Upper lobe of left lung (tissue), 6 donors: ENCODE data around the gene RHOV. TPM values are rescaled to one million over a fixed set of nuclear protein-coding genes. Genes with fewer than 3 reads are reported as not detected.
A peak's percentile ranks its signal among the peaks of the same experiment; 100 is the strongest.

Source experiments
- ATAC-seq, 2 donors: fragments of 200-7000 bp; cut with Tn5 transposase; one replicate each; pipeline ENCODE4 v1.9.1; 2022; ENCODE audit warnings: mild to moderate bottlenecking in 2 of 2, moderate library complexity in 2 of 2; ENCODE audit not compliant: low FRiP score in 2 of 2
- DNase-seq, 2 donors: peaks; one replicate each; pipeline ENCODE4 v3.0.0-alpha.2; 2019 to 2020
- H3K27ac ChIP-seq, 4 donors: fragments of 200-600 bp; sonication (generic); one replicate each; pipeline ENCODE4 v1.5.1; 2016 to 2019
- H3K27me3 ChIP-seq, 4 donors: fragments of 200-600 bp; sonication (generic); one replicate each; pipeline ENCODE4 v1.5.1; 2017 to 2019
- H3K36me3 ChIP-seq, 4 donors: fragments of 200-600 bp; sonication (generic); one replicate each; pipeline ENCODE4 v1.5.1; 2016 to 2019
- H3K4me1 ChIP-seq, 4 donors: fragments of 200-600 bp; sonication (generic); one replicate each; pipeline ENCODE4 v1.5.1; 2018 to 2019
- H3K4me3 ChIP-seq, 4 donors: fragments of 200-600 bp; sonication (generic); one replicate each; pipeline ENCODE4 v1.5.1; 2017 to 2019; ENCODE audit warnings: mild to moderate bottlenecking in 2 of 4, moderate library complexity in 1 of 4
- H3K9me3 ChIP-seq, 4 donors: fragments of 200-600 bp; sonication (generic); one replicate each; pipeline ENCODE4 v1.5.1; 2018 to 2019
- CTCF ChIP-seq, 6 experiments: fragments of 450-650 bp in 4 of 6; fragments of 200-600 bp in 2 of 6; sonication (generic) in 2 of 6; IDR thresholded peaks; one replicate each; pipeline ENCODE4 v1.5.1; 2016 to 2019; ENCODE audit warnings: antibody characterized with exemption in 6 of 6
- EP300 ChIP-seq, 4 donors: sonication (generic); formaldehyde crosslinking; IDR thresholded peaks; one replicate each; pipeline ENCODE4 v1.5.1; 2017; ENCODE audit warnings: antibody characterized with exemption in 4 of 4, control low read depth in 2 of 4
- POLR2A ChIP-seq, 4 donors: fragments of 450-650 bp; IDR thresholded peaks; one replicate each; pipeline ENCODE4 v1.5.1; 2016 to 2017; ENCODE audit warnings: antibody characterized with exemption in 4 of 4, mild to moderate bottlenecking in 2 of 4
- POLR2AphosphoS5 ChIP-seq, 2 donors: sonication (generic); formaldehyde crosslinking; IDR thresholded peaks; one replicate each; pipeline ENCODE4 v1.5.1; 2017; ENCODE audit warnings: antibody characterized with exemption in 2 of 2
- WGBS, 2 donors: methylation state at CpG; one replicate each; pipeline ENCODE4 v1.1.5; 2017 to 2018; 5-methylcytosine and 5-hydroxymethylcytosine counted together
- small RNA-seq, 4 donors: library from RNA; depleted of rRNA; stranded (forward); fragments of <200 nt; gene quantifications; one replicate each; pipeline ENCODE3, GENCODE V24; 2016
- total RNA-seq, 6 donors: library from RNA; depleted of rRNA in 4 of 6; stranded (reverse); fragments of >200 nt in 4 of 6; gene quantifications; one replicate each; pipeline versions ENCODE4 v1.1.0 to v1.2.1, GENCODE V29; 2016 to 2021
- donor health status: DM: no; HTN: no; CAD: no; lungs with moderate emphysema.
- donor health status: DM: no; HTN: yes; CAD: no; lungs with severe emphysema.

Gene RHOV
- total RNA-seq, 6 donors from 2014 or later: 0.46 to 2.1 (median 0.77) TPM; not detected in 3

- DNase-seq: no peak
- no peaks in the 10 kb centered on the region for H3K4me1 ChIP-seq
- TF ChIP-seq POLR2A (IDR thresholded peaks at IDR 0.05) (no peak), POLR2AphosphoS5 (IDR thresholded peaks at IDR 0.05) (no peak), CTCF (IDR thresholded peaks at IDR 0.05) (no peak), EP300 (IDR thresholded peaks at IDR 0.05) (no peak)
- ATAC-seq: no peak
- H3K9me3 ChIP-seq: no peaks in the 10 kb centered on the region
- H3K4me3 ChIP-seq: no peak overlapping the region
- no peaks in the 10 kb centered on the region for H3K27me3 ChIP-seq
- no peaks in the 10 kb centered on the region for H3K36me3 ChIP-seq
- H3K27ac ChIP-seq: no peak overlapping the region
- 76 to 82% methylated on average over 4 of the region's 4 CpGs for WGBS, 2 donors
Observed at GRCh38 chr15:40826423-40827075, 47.5 kb downstream of the RHOV start.

GRCh38 chr15:40825661-40826422 is 48.2 kb downstream of the RHOV start:
- Histone ChIP-seq H3K27me3 (no peaks in the 10 kb centered on the region), H3K4me1 (no peaks in the 10 kb centered on the region), H3K9me3 (no peaks in the 10 kb centered on the region), H3K36me3 (no peaks in the 10 kb centered on the region), H3K27ac (no peak overlapping the region), H3K4me3 (no peak overlapping the region)
- no peak for DNase-seq
- peak in 1 of 2 donors; percentile 45 for ATAC-seq
- WGBS, 2 donors: 51 to 69% methylated on average over 5 of the region's 5 CpGs
- TF ChIP-seq EP300 (IDR thresholded peaks at IDR 0.05) (no peak), POLR2AphosphoS5 (IDR thresholded peaks at IDR 0.05) (no peak), CTCF (IDR thresholded peaks at IDR 0.05) (no peak), POLR2A (IDR thresholded peaks at IDR 0.05) (no peak)

- ATAC-seq (no peak), DNase-seq (no peak)
- no peak for TF ChIP-seq POLR2A (IDR thresholded peaks at IDR 0.05)
- TF ChIP-seq POLR2AphosphoS5 (IDR thresholded peaks at IDR 0.05): no peak
- TF ChIP-seq EP300 (IDR thresholded peaks at IDR 0.05): no peak
- TF ChIP-seq CTCF (IDR thresholded peaks at IDR 0.05): no peak
- Histone ChIP-seq H3K4me3 (no peak overlapping the region), H3K27me3 (no peaks in the 10 kb centered on the region), H3K9me3 (no peaks in the 10 kb centered on the region), H3K4me1 (no peaks in the 10 kb centered on the region), H3K36me3 (no peaks in the 10 kb centered on the region), H3K27ac (no peak overlapping the region)
- 78 to 90% methylated on average over 1 of the region's 1 CpG for WGBS, 2 donors
Observed at GRCh38 chr15:40823572-40824343, 50.3 kb downstream of the RHOV start.

Small RNA genes within 50 kb of the gene (small RNA-seq; reads per million reads assigned to genes)
- gene AC025166.1: 0 reads per million in 4 donors

Other genes starting within 250 kb of the RHOV start
- 1 to 10 TPM in 5 of 6 donors, not detected in 1; 1.0 to 3.4 (median 2.1) TPM for gene RAD51, start 179.1 kb downstream of the RHOV start, total RNA-seq
- gene RMDN3, start 119.0 kb downstream of the RHOV start, total RNA-seq: 100 to 1,000 TPM in 4 of 6 donors, 10 to 100 TPM in 2; 57.3 to 123 (median 105) TPM
- gene GCHFR, start 110.2 kb downstream of the RHOV start, total RNA-seq: 100 to 1,000 TPM in 4 of 6 donors, 10 to 100 TPM in 2; 84.9 to 206 (median 105) TPM
- gene C15orf62, start 104.3 kb downstream of the RHOV start, total RNA-seq: 1 to 10 TPM in 5 of 6 donors, under 1 TPM in 1; 0.81 to 4.2 (median 1.4) TPM
- 100 to 1,000 TPM in 1 of 6 donors, 10 to 100 TPM in 5; 19.4 to 104 (median 32.5) TPM for gene ZFYVE19, start 67.1 kb downstream of the RHOV start, total RNA-seq
- gene DNAJC17, start 66.8 kb downstream of the RHOV start, total RNA-seq: 10 to 100 TPM; 15.4 to 51.3 (median 30.0) TPM
- 1 to 10 TPM in 1 of 6 donors, under 1 TPM in 1, not detected in 4; 0.34 to 3.3 TPM for gene PPP1R14D, start 45.5 kb downstream of the RHOV start, total RNA-seq
- gene SPINT1, start 30.2 kb downstream of the RHOV start, total RNA-seq: 100 to 1,000 TPM in 5 of 6 donors, 10 to 100 TPM in 1; 99.3 to 252 (median 163) TPM
- gene VPS18, start 20.2 kb upstream of the RHOV start, total RNA-seq: 10 to 100 TPM; 19.9 to 43.2 (median 29.2) TPM
- gene DLL4, start 55.1 kb upstream of the RHOV start, total RNA-seq: 10 to 100 TPM in 5 of 6 donors, 1 to 10 TPM in 1; 9.5 to 38.0 (median 13.7) TPM
- gene CHAC1, start 79.2 kb upstream of the RHOV start, total RNA-seq: 10 to 100 TPM in 1 of 6 donors, 1 to 10 TPM in 5; 2.6 to 11.1 (median 3.4) TPM
- 10 to 100 TPM; 22.8 to 92.2 (median 43.9) TPM for gene INO80, start 242.0 kb upstream of the RHOV start, total RNA-seq